Measurements from ENCODE around the gene CPLANE1. TPM values are rescaled to one million over a fixed set of nuclear protein-coding genes. Genes with fewer than 3 reads are reported as not detected.
"Not testable (repeated sequence)": the region's sequence is repeated elsewhere in the genome, so short reads cannot be mapped to it uniquely, and the experiment has no call there.

The CPLANE1 gene
- polyA plus RNA-seq, 1 donor from 2014 or later = 2.5 TPM

GRCh38 chr5:37120270-37120669 is 128.9 kb downstream of the CPLANE1 start:
- Mint-ChIP-seq H3K27ac (no peak overlapping the region), H3K4me3 (no peak overlapping the region), H3K27me3 (no peaks in the 10 kb centered on the region), H3K9me3 (peaks cover 0 to 2% (median 0%) of the 10 kb centered on the region in 3 donors), H3K4me1 (peaks cover 4 to 9% (median 7%) of the 10 kb centered on the region in 3 donors), H3K36me3 (peaks cover 8% of the 10 kb centered on the region)

GRCh38 chr5:37116359-37116758 is 132.8 kb downstream of the CPLANE1 start:
- Mint-ChIP-seq H3K4me1 (peaks cover 10 to 16% (median 10%) of the 10 kb centered on the region in 3 donors), H3K4me3 (no peak overlapping the region), H3K36me3 (peaks cover 25% of the 10 kb centered on the region), H3K9me3 (peaks cover 0 to 8% (median 8%) of the 10 kb centered on the region in 3 donors), H3K27ac (no peak overlapping the region), H3K27me3 (no peaks in the 10 kb centered on the region)

GRCh38 chr5:37112383-37112991 is 136.7 kb downstream of the CPLANE1 start:
- peaks cover 7 to 9% (median 9%) of the 10 kb centered on the region in 3 donors for H3K4me1 Mint-ChIP-seq
- H3K27me3 Mint-ChIP-seq = no peaks in the 10 kb centered on the region
- no peak overlapping the region for H3K27ac Mint-ChIP-seq
- peaks cover 36% of the 10 kb centered on the region for H3K36me3 Mint-ChIP-seq
- peak overlapping the region in 2 of 4 donors; percentile 41 to 46 for H3K4me3 Mint-ChIP-seq
- peaks cover 0 to 8% (median 8%) of the 10 kb centered on the region in 3 donors for H3K9me3 Mint-ChIP-seq

- Mint-ChIP-seq H3K36me3 (peaks cover 35% of the 10 kb centered on the region), H3K27ac (no peak overlapping the region)
These were observed 137.5 kb downstream of the CPLANE1 start for GRCh38 chr5:37111426-37112382.

DNA sequence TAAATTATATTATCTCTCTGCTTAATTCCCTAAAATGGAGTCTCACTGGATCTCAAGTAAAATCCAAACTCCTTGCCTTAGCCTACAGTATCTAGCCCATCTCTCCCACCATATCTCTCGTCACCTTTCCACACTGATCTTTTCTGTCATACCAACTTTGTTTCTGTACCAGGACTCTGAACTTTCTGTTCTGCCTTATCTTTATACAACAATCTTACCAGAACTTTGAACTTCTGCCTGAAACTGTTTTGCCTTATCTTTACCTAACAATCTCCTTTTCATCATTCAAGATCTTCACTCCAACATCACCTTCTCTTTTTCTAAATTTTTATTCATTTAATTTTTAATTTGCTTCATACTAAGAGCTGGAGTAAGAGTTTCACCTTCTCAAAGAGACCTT is 139.0 kb downstream of the CPLANE1 start:
- Mint-ChIP-seq H3K9me3 (peaks cover 0 to 8% (median 7%) of the 10 kb centered on the region in 3 donors), H3K4me1 (peaks cover 7 to 9% (median 9%) of the 10 kb centered on the region in 3 donors), H3K27ac (no peak overlapping the region), H3K27me3 (no peaks in the 10 kb centered on the region), H3K4me3 (no peak overlapping the region), H3K36me3 (peaks cover 34% of the 10 kb centered on the region)

More at GRCh38 chr5:37111426-37112382, 137.5 kb downstream of the CPLANE1 start:
- H3K4me3 Mint-ChIP-seq = peak overlapping the region in 3 of 4 donors; percentile 41 to 61 (median 46)
- no peaks in the 10 kb centered on the region for H3K27me3 Mint-ChIP-seq
- peaks cover 7 to 9% (median 9%) of the 10 kb centered on the region in 3 donors for H3K4me1 Mint-ChIP-seq
- peaks cover 0 to 8% (median 7%) of the 10 kb centered on the region in 3 donors for H3K9me3 Mint-ChIP-seq

GRCh38 chr5:37109338-37109737 is 139.8 kb downstream of the CPLANE1 start:
- Mint-ChIP-seq H3K27ac (no peak overlapping the region), H3K9me3 (peaks cover 0 to 7% (median 5%) of the 10 kb centered on the region in 3 donors), H3K36me3 (peaks cover 30% of the 10 kb centered on the region), H3K27me3 (no peaks in the 10 kb centered on the region), H3K4me3 (no peak overlapping the region), H3K4me1 (peaks cover 7 to 9% (median 9%) of the 10 kb centered on the region in 3 donors)

DNA sequence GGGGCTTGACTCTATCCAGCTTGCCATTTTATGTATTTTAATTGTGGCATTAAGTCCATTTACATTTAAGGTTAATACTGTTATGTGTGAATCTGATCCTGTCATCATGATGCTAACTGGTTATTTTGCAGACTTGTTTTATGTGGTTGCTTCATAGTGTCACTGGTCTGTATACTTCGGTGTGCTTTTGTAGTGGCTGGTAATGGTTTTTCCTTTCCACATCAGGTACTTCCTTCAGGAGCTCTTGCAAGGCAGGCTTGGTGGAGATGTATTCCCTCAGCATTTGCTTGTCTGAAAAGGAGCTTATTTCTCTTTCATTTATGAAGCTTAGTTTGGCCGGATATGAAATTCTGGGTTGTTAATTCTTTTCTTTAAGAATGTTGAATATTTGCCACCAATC is 145.9 kb downstream of the CPLANE1 start:
- Mint-ChIP-seq H3K36me3 (peaks cover 17% of the 10 kb centered on the region), H3K4me1 (no peaks in the 10 kb centered on the region), H3K4me3 (no peak overlapping the region), H3K27ac (no peak overlapping the region), H3K27me3 (no peaks in the 10 kb centered on the region), H3K9me3 (peaks cover 4 to 13% (median 13%) of the 10 kb centered on the region in 3 donors)

DNA sequence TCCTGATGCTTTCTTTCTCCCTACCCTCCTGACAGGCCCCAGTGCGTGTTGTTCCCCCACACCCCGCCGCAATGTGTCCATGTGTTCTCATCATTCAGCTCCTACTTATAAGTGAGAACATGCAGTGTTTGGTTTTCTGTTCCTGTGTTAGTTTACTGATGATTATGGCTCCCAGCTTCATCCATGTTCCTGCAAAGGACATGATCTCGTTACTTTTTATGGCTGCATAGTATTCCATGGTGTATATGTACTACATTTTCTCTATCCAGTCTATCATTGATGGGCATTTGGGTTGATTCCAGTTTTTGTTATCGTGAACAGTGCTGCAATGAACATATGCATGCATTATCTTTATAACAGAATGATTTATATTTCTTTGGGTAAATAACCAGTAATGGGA is 149.9 kb downstream of the CPLANE1 start:
- H3K36me3 Mint-ChIP-seq = peaks cover 15% of the 10 kb centered on the region
- not testable (repeated sequence) for H3K4me3 Mint-ChIP-seq, H3K27ac Mint-ChIP-seq, H3K4me1 Mint-ChIP-seq, H3K27me3 Mint-ChIP-seq
- H3K9me3 Mint-ChIP-seq = peaks cover 10 to 26% (median 18%) of the 10 kb centered on the region in 3 donors

DNA sequence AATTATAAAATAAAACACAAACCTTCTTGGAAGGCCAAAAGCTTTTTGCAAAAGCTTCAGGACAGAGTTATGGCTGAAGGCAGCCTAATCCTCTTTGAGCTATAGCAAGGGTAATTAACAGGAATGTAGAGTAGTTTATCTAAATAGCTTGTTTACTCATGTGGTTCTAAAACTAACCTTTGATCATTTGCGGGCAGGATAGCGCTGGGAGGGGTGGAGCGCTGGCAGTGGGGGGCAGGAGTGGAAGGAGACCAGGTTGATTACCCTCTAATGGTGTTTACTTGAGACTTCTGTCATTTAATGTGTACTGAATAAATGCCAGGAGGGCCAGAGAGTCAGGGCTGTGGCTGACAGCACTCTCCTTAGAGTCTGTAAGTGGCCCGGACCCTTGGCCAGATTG is 155.4 kb downstream of the CPLANE1 start:
- H3K36me3 Mint-ChIP-seq, H3K27me3 Mint-ChIP-seq, H3K4me1 Mint-ChIP-seq, H3K4me3 Mint-ChIP-seq, H3K27ac Mint-ChIP-seq: not testable (repeated sequence)
- H3K9me3 Mint-ChIP-seq = peaks cover 5 to 13% (median 6%) of the 10 kb centered on the region in 3 donors

- H3K9me3 Mint-ChIP-seq = no peaks in the 10 kb centered on the region
- peaks cover 3% of the 10 kb centered on the region for H3K36me3 Mint-ChIP-seq
- no peaks in the 10 kb centered on the region for H3K4me1 Mint-ChIP-seq
- H3K27ac Mint-ChIP-seq = no peak overlapping the region
- no peak overlapping the region for H3K4me3 Mint-ChIP-seq
- no peaks in the 10 kb centered on the region for H3K27me3 Mint-ChIP-seq
These were observed 158.4 kb downstream of the CPLANE1 start for GRCh38 chr5:37090781-37091180.

DNA sequence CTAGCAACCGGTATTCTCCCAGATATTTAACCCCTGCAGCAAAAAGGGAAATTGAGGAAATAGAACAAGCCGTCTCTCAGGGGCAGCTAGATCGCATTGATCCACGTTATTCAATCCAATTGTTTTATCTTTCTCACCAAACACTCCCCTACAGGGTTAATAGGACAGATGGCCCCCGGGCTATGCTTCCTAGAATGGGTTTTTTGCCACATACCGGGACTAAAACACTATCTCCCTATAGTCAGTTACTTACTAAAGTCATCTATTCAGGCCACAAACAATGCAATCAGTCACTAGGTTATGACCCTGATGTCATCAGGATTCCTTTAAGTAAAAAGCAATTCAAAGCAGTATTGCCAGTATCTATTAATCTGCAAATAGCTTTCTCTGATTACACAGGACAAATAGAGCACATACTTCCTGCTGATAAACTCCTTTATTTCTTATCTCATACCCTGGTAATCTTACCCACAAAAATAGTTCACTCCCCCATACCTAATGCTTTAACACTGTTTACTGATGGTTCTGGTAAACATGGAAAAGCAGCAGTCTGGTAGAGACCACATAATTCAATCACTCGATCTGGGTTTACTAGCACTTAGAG is 159.0 kb downstream of the CPLANE1 start:
- Mint-ChIP-seq H3K4me3 (no peak overlapping the region), H3K4me1 (no peaks in the 10 kb centered on the region), H3K36me3 (peaks cover 3% of the 10 kb centered on the region), H3K27ac (no peak overlapping the region), H3K9me3 (no peaks in the 10 kb centered on the region), H3K27me3 (no peaks in the 10 kb centered on the region)

DNA sequence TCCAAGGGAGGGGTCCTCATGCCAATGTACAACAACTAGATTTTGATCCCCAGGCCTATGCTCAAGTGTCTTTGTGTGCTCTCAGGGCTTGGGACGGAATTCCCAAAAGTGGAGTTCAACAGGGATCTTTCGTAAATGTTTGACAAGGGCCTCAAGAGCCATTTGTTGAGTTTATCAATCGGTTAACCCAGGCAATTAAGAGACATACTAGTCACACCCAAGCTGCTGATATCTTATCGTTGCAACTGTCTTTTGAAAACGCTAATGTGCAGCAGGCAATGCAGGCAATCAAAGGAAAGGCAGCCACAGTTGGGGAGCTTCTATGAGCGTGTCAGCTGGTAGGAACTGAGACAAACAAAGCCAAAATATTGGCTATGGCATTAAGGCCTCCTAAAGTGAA is 161.2 kb downstream of the CPLANE1 start:
- Mint-ChIP-seq H3K9me3 (peaks cover 0 to 2% (median 0%) of the 10 kb centered on the region in 3 donors), H3K27ac (no peak overlapping the region), H3K4me1 (no peaks in the 10 kb centered on the region), H3K36me3 (peaks cover 4% of the 10 kb centered on the region), H3K27me3 (no peaks in the 10 kb centered on the region), H3K4me3 (no peak overlapping the region)

DNA sequence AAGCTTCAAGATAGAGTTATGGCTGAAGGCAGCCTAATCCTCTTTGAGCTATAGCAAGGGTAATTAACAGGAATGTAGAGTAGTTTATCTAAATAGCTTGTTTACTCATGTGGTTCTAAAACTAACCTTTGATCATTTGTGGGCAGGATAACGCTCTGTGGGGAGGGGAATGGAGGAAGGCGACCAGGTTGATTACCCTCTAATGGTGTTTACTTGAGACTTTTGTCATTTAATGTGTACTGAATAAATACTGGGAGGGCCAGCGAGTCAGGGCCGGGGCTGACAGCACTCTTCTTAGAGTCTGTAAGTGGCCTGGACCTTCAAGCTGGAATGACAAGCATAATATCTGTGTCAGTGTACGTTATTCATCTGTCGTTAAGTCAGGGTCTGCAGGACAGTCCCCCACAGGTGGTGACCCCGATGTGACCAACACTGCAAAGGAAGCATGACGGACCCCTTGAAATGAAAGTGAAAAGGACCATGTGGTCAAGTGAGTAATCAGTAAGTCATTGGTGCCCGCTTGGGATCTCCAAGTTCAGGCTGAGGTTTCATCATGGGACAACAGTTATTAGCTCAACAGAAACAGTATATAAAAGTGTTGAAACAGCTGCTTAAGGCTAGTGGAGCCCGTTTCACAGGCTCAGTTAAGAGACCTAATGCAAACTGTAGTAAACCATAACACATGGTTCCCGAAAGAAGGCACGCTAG is 162.6 kb downstream of the CPLANE1 start:
- H3K36me3 Mint-ChIP-seq = peaks cover 7% of the 10 kb centered on the region
- peaks cover 0 to 2% (median 0%) of the 10 kb centered on the region in 3 donors for H3K9me3 Mint-ChIP-seq
- no peaks in the 10 kb centered on the region for H3K4me1 Mint-ChIP-seq
- H3K4me3 Mint-ChIP-seq = no peak overlapping the region
- no peaks in the 10 kb centered on the region for H3K27me3 Mint-ChIP-seq
- no peak overlapping the region for H3K27ac Mint-ChIP-seq

GRCh38 chr5:37086026-37086425 is 163.2 kb downstream of the CPLANE1 start:
- H3K27ac Mint-ChIP-seq, H3K27me3 Mint-ChIP-seq, H3K9me3 Mint-ChIP-seq, H3K36me3 Mint-ChIP-seq, H3K4me3 Mint-ChIP-seq, H3K4me1 Mint-ChIP-seq: not testable (repeated sequence)
